HG02763 (cell line): ENCODE measurements around the gene EVC2.

ENCODE experiments used
- ATAC-seq: cut with Tn5 transposase; IDR thresholded peaks from one replicate; pipeline ENCODE4 v1.9.1; 2021; ENCODE audit warnings: mild to moderate bottlenecking, moderate library complexity; ENCODE audit not compliant: unreplicated experiment

Gene EVC2

DNA sequence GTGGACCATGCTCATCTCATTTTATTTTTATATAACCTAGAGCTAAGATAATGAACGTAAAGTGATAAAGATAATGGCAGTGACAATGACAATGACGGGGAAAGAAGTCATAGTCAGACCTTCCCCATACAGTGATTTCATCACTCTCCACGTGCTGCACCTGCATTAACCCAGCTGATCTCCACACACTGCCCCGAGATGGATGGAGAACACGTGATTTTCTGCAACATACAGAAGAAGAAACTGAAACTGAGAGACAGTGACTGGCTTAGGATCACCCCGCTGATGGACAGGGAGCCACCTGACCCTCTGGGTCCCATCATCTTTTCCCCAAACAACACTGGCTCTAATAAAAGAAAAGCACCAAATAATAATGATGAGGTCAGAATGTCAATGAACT lies 22.0 kb downstream of the EVC2 start:
- ATAC-seq: no peak

DNA sequence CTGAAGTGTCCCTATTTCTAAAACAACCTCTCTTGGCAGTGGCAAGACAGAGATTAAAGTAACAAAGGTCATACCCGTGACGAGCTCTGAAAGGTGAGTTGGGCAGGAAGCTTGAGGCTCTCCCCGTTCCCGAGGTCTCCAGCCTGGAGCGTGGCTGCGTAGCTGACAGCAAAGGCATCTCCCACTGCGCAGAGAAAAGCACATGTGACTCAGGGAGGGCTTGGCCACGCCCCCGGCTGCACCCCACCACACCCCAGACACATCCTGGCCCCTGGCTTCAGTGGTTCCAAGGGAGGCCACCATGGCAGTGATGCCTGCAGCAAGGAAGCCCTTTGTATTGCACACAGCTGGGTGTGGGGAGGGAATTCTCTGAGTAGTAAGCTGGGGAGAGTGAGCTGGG lies 23.1 kb downstream of the EVC2 start:
- no peak for ATAC-seq

DNA sequence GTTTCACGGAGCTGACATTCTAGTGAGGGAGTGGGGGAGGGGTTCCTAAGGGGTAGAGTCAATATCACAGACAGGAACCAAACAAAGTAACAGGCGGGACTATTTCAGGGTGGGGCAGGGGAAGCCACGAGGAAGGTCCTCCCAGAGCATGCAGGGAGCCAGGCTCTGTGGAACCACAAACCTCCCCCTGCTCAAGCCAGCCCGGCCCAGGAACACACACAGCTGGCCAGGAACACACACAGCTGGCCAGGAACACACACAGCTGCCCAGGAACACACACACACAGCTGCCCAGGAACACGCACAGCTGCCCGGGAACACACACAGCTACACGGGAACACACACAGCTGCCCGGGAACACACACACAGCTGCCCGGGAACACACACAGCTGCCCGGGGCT lies 24.8 kb downstream of the EVC2 start:
- ATAC-seq: no peak

DNA sequence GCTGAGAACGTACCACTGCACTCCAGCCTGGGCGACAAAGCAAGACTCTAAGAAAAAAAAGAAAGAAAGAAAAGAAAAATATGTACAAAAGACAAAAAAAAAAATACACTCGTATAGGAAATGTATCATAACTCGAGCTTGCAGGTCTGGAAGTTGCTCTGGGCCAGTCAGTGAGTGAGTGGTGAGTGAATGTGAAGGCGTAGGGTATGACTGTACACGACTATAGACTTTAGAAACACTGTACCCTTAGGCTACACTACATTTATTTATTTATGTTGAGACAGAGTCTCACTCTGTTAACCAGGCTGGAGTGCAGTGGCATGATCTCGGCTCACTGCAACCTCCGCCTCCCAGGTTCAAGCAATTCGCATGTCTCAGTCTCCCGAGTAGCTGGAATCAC lies 29.4 kb downstream of the EVC2 start:
- ATAC-seq: no peak

DNA sequence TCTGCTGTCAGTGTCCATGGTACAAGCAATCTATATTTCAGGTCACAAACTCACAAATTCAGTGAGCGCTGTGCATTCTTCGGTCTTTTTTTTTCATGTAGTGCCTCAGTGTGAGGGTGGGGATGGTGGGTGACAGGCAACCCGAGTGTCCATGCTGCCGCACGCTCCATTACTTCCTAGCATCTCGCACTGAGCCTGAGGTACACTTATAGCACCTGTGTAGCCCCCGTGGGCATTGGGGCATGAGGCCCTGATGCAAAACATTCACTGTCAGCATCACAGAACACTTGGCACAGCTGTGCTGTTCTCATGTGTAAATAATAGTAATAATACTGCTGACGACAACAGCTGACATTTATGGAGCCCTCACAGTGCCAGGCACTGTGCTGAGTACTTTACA lies 31.6 kb downstream of the EVC2 start:
- no peak for ATAC-seq

DNA sequence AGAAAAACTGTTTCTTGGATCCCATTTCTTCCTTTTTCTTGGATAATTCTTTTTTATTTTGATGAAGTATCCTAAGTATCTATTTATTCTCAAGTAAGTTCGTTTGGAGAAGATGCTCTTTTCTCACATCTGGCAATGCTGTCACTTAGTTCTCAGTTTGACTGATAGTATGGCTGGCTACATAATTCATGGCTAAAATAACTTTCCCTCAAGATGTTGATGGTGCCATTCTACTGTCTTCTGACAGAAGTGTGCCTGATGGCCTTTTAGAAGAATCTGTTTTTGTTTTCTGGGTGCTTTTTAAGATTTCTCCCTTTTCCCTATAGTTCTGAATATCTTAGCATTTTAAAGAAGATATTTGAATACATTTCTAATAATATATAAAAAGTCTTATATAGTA lies 41.6 kb downstream of the EVC2 start:
- no peak for ATAC-seq

DNA sequence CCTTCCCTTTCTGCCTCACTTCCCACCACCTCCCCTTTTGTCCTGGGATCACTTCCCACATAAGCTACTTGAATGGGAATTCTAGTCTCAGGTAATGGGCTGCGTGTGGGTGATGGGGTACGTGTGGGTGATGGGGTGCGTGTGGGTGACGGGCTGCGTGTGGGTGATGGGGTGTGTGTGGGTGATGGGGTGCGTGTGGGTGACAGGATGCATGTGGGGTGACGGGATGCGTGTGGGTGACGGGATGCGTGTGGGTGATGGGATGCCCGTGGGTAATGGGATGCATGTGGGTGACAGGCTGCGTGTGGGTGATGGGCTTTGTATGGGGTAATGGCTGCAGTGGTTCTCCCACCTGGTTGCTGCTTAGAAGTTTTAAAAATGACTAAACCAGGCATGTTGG lies 43.6 kb downstream of the EVC2 start:
- ATAC-seq: no peak

DNA sequence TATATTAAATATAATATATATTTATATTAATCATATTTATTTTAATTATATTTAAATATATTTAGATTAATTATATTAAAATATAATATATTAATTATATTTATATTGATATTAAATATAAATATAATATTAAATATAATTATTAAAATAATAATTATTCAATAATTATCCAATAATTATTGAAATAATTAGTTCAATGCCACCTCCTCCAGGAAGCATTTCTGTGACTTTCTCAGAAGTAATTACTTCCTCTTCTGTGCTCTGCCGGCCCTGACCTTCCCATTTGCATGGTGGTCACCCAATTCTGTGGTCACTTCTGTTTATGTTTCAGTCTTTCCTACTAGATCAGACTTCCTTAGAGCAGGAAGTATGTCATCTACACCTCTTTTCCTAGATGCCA lies 45.8 kb downstream of the EVC2 start:
- ATAC-seq: no peak

DNA sequence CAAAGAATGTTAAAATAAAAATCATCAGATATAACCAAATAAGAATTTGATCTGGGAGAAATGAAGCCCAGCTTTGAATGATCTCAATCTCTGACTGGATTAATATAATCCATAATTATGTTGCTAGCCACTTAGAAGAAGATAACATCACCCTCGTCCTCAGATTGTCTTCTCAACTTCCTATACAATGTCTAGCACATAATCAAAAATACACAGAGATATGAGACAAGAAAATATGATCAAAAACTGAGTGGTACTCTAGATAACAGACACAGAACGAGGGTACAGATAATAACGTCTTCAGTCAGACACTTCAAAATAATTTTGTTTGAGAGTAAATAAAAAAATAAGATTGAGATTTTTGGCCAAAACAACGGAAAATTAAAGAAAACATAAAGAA lies 47.1 kb downstream of the EVC2 start:
- ATAC-seq: no peak

DNA sequence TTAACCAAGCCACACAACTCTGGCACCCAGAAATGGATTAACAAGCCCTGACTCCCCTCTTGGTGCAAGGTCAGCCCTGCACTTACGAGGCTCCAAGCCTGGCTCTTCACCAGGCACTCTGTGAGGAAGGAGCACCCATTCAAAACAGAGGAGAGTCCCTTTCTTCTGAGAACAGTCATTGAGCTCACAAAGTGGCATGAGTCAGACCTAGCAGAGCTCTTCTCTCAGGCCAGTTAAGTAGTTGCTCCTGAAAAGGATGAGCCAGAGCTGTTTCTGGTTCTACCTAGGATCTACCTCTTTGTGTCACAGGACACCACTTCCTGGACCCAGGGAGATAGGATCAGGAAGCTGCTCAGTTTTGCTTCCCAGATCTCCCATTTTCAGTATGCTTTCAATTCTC lies 48.2 kb downstream of the EVC2 start:
- ATAC-seq: no peak

DNA sequence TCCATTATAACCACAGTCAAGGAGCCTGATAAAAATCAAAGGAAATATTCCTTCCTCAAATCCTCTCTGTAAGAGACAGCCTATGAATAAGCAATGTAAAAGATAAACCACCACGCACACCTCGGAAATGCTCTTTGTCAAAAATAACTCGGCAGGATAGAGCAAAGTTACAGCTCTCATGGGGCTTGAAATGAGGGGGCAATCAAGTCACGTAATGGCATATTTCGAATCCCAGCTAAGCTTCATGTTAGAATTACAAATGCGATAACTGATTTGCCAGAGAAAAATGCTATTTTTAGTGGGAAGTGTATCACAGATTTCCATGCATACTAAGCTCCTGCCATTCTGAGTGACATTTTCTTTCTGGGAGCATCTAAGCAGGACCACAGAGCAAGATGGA lies 49.4 kb downstream of the EVC2 start:
- ATAC-seq: no peak

DNA sequence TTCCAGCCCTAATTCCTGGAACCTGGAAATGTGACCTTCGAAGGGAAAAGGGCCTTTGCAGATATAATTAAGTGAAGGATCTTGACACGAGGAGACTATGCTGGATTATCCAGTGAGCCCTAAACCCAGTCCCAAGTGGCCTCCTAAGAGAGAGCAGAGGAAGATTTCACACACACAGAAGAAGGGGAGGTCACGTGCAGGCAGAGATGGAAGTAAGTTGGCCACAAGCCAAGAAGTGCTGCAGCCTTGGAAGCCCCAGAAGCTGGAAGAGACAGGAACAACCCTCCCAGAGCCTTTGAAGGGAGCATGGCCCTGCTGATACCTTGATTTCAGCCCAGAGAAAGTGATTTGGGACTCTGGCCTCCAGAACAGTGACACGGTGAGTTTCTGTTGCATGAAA lies 51.9 kb downstream of the EVC2 start:
- ATAC-seq: no peak

DNA sequence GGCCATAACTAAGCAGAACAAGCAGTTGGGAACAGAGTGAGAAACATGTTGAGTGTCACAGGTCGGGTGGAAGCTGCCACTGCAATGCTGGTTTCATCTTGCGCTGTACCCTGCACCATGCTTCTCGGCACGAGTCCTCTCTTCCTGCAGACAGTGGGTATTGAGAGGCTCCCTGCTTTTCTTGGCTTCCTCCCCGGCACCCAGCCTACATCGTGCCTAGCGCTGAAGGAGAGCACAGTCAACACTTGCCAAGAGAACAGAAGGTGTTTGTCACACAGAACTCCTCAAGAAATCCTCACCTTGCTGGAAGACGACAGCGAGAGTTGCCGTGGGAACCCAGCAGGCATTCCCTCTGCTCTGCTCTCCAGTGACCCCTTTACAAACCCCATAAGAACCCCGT lies 53.6 kb downstream of the EVC2 start:
- ATAC-seq: no peak

DNA sequence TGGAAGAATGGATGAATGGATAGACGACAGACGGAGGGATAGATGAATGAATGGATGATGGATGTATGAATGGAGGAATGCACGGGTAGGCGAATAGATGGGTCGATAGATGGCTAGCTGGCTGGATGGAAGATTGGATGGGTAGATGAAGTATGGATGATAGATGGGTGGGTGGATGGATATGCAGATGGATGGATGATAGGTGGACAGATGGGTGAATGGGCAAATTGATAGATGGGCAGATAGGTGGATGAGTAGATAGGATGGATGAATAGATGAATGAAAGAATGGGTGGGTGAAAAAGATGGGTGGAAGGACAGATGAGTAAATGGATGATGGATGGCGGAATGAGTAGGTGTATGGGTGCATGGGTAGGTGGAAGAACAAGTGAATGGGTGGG lies 57.3 kb downstream of the EVC2 start:
- no peak for ATAC-seq

DNA sequence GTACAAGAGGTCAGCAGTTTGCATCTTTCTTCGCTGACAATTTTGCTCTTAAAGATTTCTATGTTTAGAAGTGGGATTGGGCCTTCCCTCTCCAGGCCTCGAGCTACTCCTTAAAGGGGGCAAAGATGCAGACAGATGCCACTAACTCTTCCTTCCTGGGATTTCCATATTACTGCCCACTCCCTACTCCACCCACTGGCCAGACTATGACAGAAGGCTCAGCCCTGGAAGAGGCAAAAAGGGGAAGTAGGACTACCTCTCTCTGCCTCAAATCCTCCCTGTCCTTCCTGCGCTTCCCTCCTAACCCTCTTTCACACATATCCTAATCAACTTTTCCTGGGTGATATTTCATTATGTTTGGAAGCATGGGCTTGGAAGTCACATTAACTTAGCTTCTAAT lies 58.3 kb downstream of the EVC2 start:
- no peak for ATAC-seq

DNA sequence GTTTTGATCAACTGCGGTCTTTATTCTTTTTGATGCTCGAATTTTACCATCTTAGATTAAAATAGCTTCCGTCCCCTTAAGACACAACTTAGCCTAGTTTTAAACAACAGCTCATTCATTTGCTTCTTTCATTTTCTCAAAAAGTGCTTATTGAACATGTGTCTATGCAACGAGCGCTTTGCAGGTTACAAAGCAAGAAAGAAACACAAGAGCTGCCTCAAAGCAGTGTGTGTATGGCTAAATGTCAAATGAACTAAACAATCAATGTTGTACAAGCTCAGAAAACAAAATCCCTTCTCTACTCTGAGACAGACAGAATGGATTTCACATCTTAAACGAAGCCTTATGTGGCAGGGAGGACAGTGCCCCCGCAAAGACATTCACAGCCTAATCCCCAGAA lies 61.0 kb downstream of the EVC2 start:
- no peak for ATAC-seq

DNA sequence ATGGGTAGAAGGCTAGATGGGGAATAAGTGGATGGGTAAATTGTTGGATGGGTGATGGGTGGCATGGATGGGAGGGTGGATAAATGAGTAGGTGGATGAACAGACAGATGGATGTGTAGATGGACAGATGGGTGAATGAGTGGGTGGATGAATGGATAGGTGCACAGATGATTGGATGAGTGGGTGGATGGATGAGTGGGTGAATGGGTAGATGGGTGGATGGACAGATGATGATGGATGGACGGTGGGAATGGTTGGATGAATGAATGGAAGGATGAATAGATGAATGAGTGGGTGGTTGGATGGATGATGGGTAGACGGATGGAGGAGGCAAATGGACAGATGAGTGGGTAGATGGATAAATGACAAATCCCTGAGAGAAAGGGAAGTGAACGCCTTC lies 68.3 kb downstream of the EVC2 start:
- ATAC-seq: no peak

DNA sequence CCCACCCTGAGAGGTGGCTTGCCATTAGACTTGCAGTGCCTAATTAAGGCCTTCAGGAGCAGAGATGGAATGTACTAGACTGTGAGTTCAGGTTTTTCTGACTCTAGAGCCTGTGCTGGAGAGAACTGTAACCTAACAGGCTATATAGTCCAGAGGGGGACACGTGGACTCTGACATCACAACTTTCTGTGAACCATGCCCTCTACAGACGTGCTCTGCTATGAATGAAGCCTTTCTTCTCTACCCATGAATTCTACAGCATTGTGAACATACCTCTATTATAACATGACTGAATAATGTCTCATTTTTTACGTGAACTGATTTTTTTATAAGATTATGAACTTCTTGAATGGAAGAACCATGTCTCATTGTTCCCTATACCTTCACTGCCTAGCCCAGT lies 68.8 kb downstream of the EVC2 start:
- no peak for ATAC-seq

DNA sequence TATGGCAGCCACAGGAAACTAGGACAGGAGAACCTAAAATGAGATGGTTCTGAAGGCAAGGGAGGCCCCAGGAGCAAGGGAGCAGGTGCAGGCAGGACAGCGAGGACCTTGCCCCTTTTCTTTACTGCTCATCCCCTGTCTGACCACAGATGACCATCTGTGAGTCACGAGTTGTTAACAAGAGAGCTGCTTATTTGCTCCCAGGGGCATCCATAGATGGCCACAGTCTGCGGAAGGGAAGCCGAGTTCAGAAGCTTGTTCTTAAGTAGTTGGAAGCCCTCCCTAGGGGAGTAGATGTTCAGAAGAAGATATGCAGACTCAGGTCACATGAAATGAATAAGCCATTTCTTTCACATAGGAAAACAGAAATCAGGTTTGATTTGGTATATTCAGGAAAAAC lies 69.4 kb downstream of the EVC2 start:
- ATAC-seq: no peak

DNA sequence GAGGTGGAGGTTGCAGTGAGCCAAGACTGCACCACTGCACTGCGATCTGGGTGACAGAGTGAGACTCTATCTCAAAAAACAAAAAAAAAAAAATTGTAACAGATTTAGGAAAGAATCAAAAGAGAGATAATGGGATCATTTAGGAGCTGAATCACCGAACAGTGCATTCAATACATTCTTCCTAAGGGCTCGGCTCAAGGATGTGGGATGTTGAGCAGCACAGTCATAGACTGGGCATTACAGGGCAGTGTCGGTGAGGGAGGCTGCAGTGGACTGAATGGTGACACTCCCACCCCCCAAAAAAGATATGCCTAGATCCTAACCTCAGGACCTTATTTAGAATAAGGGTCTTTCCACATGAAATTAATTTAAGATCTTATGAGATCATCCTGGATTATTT lies 70.0 kb downstream of the EVC2 start:
- ATAC-seq: no peak

DNA sequence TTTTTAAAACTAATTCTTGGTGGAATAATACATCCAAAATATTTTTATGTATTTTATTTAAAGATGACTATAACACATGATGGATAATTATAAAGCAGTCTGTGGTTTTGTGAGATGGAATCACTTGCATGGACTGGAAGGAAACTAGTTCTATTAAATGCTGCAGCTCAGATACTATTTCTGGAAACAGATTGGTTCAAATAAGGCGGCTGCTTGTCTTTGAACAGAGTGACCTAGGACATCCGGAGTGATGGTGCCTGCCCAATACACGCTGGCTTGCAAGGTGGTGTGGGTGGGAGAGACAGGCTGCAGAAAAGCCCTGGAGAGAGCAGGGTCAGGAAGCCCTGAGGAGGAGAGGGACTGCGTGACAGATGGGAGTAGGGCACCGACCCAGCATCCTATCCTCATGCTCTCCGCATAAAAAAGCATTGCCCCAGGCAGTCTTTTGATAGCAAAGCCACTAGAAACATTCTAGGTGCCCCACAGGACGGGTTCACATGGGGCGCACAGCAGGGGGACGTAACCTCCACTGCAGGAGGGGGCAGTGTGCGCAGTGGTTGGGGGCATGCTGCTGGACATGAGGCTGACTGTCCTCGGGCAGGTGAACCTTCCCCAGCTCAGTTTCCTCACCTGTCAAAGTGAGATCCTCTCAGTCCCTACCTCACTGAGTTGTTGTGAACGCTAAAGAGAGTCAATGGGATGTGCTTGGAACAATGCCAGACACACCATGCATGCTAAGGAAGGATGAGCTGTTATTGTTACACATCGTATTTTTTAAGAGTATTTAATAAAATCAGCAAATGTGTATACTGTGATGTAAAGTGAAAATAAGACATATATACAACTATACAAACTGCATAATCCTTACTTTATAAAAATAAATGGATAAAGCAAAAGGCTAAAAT lies 71.3 kb downstream of the EVC2 start:
- no peak for ATAC-seq

DNA sequence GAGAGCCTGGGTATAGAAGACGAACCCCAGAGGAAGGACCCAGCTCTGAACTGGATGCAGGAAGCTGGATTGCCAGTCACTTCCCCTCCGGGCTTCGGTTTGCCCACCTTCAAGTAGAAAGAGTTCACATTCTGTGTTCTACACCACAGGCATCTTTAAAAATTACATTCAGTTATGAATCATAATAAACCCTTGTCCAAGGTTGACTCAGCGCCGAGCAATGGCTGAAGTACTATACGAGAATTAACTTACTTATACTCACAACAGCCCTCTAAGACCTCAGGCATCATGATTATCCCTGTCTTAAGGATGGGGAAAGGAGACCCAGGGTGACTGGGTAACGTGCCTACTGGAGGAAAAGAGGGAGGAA lies 72.5 kb downstream of the EVC2 start:
- no peak for ATAC-seq

DNA sequence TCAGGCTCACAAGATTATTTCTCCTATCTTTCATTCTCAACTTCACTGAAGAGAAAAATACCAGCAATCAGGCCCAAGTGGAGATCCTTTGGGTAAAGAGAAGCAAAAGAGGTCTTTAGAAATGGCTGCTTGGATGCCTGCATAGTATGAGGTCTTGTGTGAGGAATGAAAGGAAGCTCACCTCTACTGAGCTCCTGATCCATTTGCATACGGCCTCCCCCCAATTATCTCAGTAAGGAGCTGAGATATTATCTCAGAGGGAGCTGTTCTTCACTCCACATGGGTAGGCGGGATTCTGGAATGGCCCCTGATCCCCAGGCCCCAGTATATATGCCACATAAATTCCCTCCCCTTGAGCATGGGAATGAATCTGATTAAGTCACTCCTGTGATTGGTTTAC lies 75.8 kb downstream of the EVC2 start:
- ATAC-seq: no peak
